Thymus (tissue), 11 donors: Measurements from ENCODE around the gene MOB3C. TPM values are rescaled to one million over a fixed set of nuclear protein-coding genes. Genes with fewer than 3 reads are reported as not detected.

Experiments used
- DNase-seq, 9 donors: peaks; one replicate each; pipeline ENCODE4 v3.0.0-alpha.2; 2013; ENCODE audit warnings: low spot score in 9 of 9, low read depth in 6 of 9, missing footprints in 1 of 9
- H3K27ac ChIP-seq, 2 donors: one replicate each; pipeline ENCODE4 v1.5.1; 2013; ENCODE audit warnings: control low read depth in 1 of 2, low read depth in 1 of 2, low read length in 1 of 2, mild to moderate bottlenecking in 1 of 2, moderate library complexity in 1 of 2
- H3K27me3 ChIP-seq, 2 donors: one replicate each; pipeline ENCODE4 v1.5.1; 2013; ENCODE audit warnings: low read length in 1 of 2; ENCODE audit not compliant: control insufficient read depth in 2 of 2, insufficient read depth in 1 of 2
- H3K36me3 ChIP-seq, 2 donors: one replicate each; pipeline ENCODE4 v1.5.1; 2013; ENCODE audit warnings: low read length in 1 of 2, mild to moderate bottlenecking in 1 of 2, moderate library complexity in 1 of 2; ENCODE audit not compliant: control insufficient read depth in 2 of 2, insufficient read depth in 2 of 2
- H3K4me1 ChIP-seq, 2 donors: one replicate each; pipeline ENCODE4 v1.5.1; 2013; ENCODE audit warnings: low read length in 2 of 2; ENCODE audit not compliant: control insufficient read depth in 2 of 2, insufficient read depth in 2 of 2
- H3K4me3 ChIP-seq, 2 donors: one replicate each; pipeline ENCODE4 v1.5.1; 2013; ENCODE audit warnings: low read length in 2 of 2, control low read depth in 1 of 2, mild to moderate bottlenecking in 1 of 2
- H3K9me3 ChIP-seq, 2 donors: one replicate each; pipeline ENCODE4 v1.5.1; 2013; ENCODE audit warnings: low read length in 1 of 2, mild to moderate bottlenecking in 1 of 2; ENCODE audit not compliant: control insufficient read depth in 2 of 2, insufficient read depth in 1 of 2
- WGBS: extraction: QIAGEN DNeasy Blood & Tissue Kit; methylation state at CpG from one replicate; pipeline ENCODE4 v1.1.7; 2013; 5-methylcytosine and 5-hydroxymethylcytosine counted together
- polyA plus RNA-seq: library from polyadenylated mRNA; stranded (reverse); fragments of 200-250 nt; gene quantifications from one replicate; pipeline ENCODE4 v1.2.3, GENCODE V29; 2013
- total RNA-seq: library from RNA; stranded (reverse); fragments of 120-200 nt; gene quantifications from one replicate; pipeline ENCODE4 v1.2.4, GENCODE V29; 2013
- donor health status: healthy.

Gene MOB3C
- total and polyA plus RNA-seq, 2 donors: 7.5 to 16.2 TPM

DNA sequence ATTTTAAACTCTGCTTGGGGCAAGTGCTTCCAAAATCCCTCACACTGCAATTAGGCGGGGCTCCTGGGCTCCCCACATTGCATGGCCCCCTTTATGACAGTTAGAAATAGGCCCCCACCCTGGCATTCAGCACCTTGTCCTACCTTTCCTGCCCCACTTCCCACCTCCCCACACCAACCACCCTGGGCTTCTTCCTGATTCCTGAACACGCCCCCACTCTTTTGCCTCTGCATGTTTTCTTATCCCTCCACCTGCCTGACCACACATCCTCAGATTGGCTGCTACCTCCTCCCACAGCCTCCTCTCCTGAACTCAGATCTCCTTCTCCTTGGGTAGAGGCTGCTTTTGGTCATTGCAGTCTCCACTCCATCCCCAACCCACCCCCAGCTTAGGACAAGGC lies 1.5 kb downstream of the MOB3C start:
- DNase-seq: no peak
- H3K36me3 ChIP-seq: peaks cover under 1 to 10% of the 10 kb centered on the region in 2 donors
- no peak overlapping the region for H3K4me3 ChIP-seq
- H3K27ac ChIP-seq: no peak overlapping the region
- 99% methylated on average over 2 of the region's 2 CpGs for WGBS
- H3K9me3 ChIP-seq: no peaks in the 10 kb centered on the region
- peaks cover 0 to 4% of the 10 kb centered on the region in 2 donors for H3K27me3 ChIP-seq
- H3K4me1 ChIP-seq: peaks cover 41 to 55% of the 10 kb centered on the region in 2 donors

DNA sequence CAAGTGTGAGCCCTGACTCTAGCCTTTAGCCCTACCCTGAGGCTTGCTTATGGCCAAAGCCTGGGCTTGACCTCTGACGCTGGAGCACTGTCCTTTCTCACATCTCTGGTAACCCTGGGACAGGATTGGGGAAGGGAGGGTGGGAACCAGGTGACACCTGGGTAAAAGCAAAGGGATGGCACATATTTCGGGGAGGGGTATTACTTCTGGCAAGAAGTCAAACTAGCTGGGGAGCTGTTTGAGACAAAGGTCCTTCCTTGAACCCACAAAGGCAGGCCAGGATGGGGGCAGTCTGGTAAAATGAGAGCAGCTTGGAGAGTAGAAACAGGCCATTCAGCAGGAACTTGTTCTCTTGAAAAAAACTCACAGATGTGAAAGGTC lies 2.0 kb downstream of the MOB3C start:
- no peaks in the 10 kb centered on the region for H3K9me3 ChIP-seq
- H3K27me3 ChIP-seq: peaks cover 0 to 4% of the 10 kb centered on the region in 2 donors
- no peak overlapping the region for H3K27ac ChIP-seq
- no peak overlapping the region for H3K4me3 ChIP-seq
- peaks cover 41 to 55% of the 10 kb centered on the region in 2 donors for H3K4me1 ChIP-seq
- 98% methylated on average over 2 of the region's 2 CpGs for WGBS
- H3K36me3 ChIP-seq: peaks cover 6 to 11% of the 10 kb centered on the region in 2 donors
- no peak for DNase-seq

DNA sequence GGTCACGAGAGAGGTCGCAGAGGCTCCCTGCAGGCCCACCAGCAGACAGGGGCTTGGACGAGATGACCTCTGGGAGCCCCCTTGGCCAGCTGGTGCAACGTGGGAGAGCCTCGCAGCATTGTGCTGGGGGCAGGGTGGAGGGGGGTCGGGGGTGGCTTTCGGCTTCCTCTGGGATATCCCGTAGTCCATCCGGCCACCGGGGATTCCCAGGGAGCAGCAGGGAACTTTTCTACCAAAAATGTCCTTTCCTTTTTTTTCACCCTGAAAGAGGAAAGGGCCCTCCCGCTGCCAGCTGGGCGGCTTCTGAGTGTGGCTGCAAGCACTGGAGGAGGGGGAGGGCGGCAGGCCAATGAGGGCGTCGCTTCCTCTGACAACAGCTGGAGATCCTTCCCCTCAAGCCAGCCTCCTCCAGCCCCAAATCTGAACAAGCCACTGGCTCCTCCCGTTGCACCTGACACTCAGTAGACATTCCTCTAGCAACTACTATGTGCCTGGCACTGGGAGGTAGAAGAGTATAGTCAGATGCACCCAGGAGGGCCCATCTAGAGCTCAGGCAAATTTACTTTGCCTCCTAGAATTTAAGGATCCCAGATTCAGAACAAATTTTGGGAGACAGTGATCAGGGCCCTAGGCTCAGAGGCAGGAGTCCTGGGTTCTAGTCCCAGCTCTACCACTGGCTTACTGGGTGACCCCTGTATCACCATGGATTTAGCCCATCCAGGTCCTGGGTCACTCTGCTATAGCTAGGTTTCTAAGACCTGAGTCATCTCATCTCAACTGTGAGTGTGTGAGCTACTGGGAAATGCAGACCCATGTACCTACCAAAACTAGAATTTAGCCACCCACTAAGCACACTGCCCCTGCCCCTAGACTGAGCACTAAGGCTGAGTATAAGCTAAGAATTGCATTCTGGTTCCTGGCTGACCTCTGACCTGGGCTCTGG lies 2.7 kb downstream of the MOB3C start:
- Histone ChIP-seq H3K9me3 (no peaks in the 10 kb centered on the region), H3K27me3 (peaks cover 0 to 4% of the 10 kb centered on the region in 2 donors), H3K4me3 (peak overlapping the region; percentile 10 to 32), H3K4me1 (peaks cover 41 to 55% of the 10 kb centered on the region in 2 donors), H3K27ac (peak overlapping the region; percentile 58), H3K36me3 (peaks cover 10 to 18% of the 10 kb centered on the region in 2 donors)
- DNase-seq: peak in 5 of 9 donors; percentile 64 to 81 (median 72)
- 10% methylated on average over 16 of the region's 16 CpGs for WGBS

GRCh38 chr1:46612937-46613660 lies 3.5 kb downstream of the MOB3C start:
- WGBS: 96% methylated on average over 38 of the region's 38 CpGs
- peaks cover 41 to 55% of the 10 kb centered on the region in 2 donors for H3K4me1 ChIP-seq
- DNase-seq: no peak
- H3K4me3 ChIP-seq: peak overlapping the region; percentile 10 to 32
- peaks cover 12 to 25% of the 10 kb centered on the region in 2 donors for H3K36me3 ChIP-seq
- peak overlapping the region; percentile 40 to 58 for H3K27ac ChIP-seq
- H3K9me3 ChIP-seq: no peaks in the 10 kb centered on the region
- H3K27me3 ChIP-seq: peaks cover 0 to 4% of the 10 kb centered on the region in 2 donors

DNA sequence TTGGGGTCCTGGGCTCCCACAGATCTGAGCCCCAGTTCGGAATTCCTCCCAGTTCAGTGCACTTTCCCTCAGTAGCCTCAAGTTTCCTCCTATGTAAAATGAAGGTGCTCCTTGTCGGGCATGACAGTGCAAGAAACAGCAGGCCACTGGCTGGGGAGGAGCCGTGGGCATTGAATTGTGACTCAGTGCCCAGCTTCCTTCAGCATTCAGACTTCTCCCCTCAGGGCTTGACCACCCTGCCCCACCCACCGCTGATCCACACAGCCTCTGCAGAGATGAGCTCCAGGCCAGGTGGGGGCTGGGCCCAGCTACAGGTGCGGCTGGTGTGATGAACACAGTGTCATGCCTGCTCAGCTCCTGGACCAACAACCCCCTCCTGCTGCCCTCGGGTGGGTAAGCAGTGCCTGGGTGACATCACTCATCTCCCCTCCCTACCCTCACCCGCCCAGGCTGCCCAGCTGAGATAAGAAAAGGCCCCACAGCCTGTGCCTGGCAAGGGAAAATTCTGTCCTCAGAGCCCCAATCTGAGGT lies 4.9 kb downstream of the MOB3C start:
- Histone ChIP-seq H3K4me3 (no peak overlapping the region), H3K9me3 (no peaks in the 10 kb centered on the region), H3K36me3 (peaks cover 12 to 26% of the 10 kb centered on the region in 2 donors), H3K27me3 (no peaks in the 10 kb centered on the region), H3K27ac (no peak overlapping the region), H3K4me1 (peaks cover 36 to 48% of the 10 kb centered on the region in 2 donors)
- no peak for DNase-seq
- 92% methylated on average over 7 of the region's 7 CpGs for WGBS

- Histone ChIP-seq H3K9me3 (no peaks in the 10 kb centered on the region), H3K4me1 (peaks cover 22 to 43% of the 10 kb centered on the region in 2 donors), H3K36me3 (peaks cover 12 to 26% of the 10 kb centered on the region in 2 donors), H3K4me3 (no peak overlapping the region), H3K27me3 (no peaks in the 10 kb centered on the region), H3K27ac (no peak overlapping the region)
- no peak for DNase-seq
- WGBS: 98% methylated on average over 7 of the region's 7 CpGs
Observed at GRCh38 chr1:46607345-46608130, 9.1 kb downstream of the MOB3C start.

DNA sequence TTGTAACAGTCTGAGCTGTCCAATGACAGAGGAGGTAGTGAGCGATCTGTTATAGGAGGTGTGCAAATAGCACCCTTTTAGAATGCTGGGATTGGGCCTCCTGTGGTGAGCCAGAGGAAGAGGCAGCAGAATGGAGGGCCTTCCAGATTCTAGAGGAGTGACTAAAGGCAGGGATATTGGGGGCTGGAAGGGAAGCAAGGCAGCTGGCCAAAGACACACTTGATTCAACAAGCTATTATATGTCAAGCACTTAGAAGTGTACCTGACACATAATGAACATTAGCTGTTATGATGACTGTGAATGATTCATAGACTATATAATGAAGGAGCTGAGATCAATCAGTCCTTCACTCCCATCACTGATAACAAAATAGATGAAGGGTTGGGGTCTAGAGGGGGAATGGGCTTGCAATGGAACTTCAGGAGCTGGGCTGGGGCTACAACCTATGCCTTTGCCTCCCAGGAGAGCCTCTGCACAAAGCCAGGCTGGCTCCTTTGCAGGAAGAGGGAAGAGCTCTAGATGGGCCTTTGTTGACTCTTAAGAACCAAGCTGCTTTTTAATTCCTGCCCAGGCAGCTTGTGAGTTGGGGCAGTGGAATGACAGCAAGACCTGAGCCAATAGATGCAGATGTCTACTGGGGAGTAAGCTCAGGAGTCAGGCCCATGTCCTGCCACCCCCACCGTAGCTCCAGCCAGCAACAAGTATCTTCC lies 10.2 kb downstream of the MOB3C start:
- no peak overlapping the region for H3K27ac ChIP-seq
- WGBS: 93% methylated on average over 2 of the region's 2 CpGs
- no peak overlapping the region for H3K4me3 ChIP-seq
- H3K4me1 ChIP-seq: peaks cover 26 to 46% of the 10 kb centered on the region in 2 donors
- peaks cover 12 to 20% of the 10 kb centered on the region in 2 donors for H3K36me3 ChIP-seq
- no peaks in the 10 kb centered on the region for H3K27me3 ChIP-seq
- no peak for DNase-seq
- no peaks in the 10 kb centered on the region for H3K9me3 ChIP-seq

DNA sequence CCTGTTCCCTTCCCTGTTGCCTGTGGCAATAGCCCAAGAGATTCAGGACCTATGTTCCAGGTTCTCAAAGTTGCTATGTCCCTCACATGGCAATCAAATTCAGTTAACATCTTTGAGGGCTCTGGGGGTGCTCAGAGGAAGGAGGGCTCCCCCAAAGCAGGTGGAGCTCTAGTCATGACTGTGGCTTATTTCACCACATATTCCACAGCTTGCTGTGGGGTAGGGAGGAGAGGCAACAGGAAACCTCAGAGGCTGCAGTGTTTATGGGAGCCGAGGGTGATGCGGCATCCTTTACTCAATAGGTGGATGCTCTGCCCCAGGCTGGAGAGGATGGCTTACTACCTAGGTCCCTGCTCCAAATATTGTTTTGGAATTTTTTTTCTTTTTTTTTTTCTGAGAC lies 11.4 kb downstream of the MOB3C start:
- WGBS: 12% methylated on average over 2 of the region's 2 CpGs

More for the DNA sequence above, 11.4 kb downstream of the MOB3C start:
- DNase-seq: peak in 4 of 9 donors; percentile 49 to 73 (median 52)
- H3K4me3 ChIP-seq: no peak overlapping the region
- H3K4me1 ChIP-seq: peaks cover 36 to 52% of the 10 kb centered on the region in 2 donors
- H3K36me3 ChIP-seq: peaks cover 12 to 17% of the 10 kb centered on the region in 2 donors
- H3K27me3 ChIP-seq: no peaks in the 10 kb centered on the region
- no peaks in the 10 kb centered on the region for H3K9me3 ChIP-seq
- H3K27ac ChIP-seq: peak overlapping the region in 1 of 2 donors; percentile 77
